HL-60 (cell line): ENCODE results near the gene ERCC2.

Experiments used
- DNase-seq, 2 experiments: peaks; one replicate each; pipeline ENCODE4 v3.0.0-alpha.2; 2010 to 2020; ENCODE audit warnings: low read depth in 1 of 2, low spot score in 1 of 2
- H3K27ac ChIP-seq: fragments of 250-450 bp; sonication (Bioruptor Pico); replicated peaks from 2 replicates; pipeline ENCODE4 v1.5.1; 2020; ENCODE audit warnings: mild to moderate bottlenecking, moderate library complexity
- H3K27me3 ChIP-seq: fragments of 250-450 bp; sonication (Bioruptor Pico); 2 replicates; pipeline ENCODE4 v1.5.1; 2021; ENCODE audit warnings: mild to moderate bottlenecking, moderate library complexity; ENCODE audit not compliant: insufficient read depth, poor library complexity, severe bottlenecking
- H3K4me3 ChIP-seq: replicated peaks from 2 replicates; pipeline ENCODE4 v1.5.1; 2011; ENCODE audit warnings: mild to moderate bottlenecking, control low read depth, low read length; ENCODE audit not compliant: insufficient read depth
- GABPA ChIP-seq: IDR thresholded peaks from 2 replicates; pipeline ENCODE4 v1.6.1; 2012; ENCODE audit warnings: low read depth
- POLR2AphosphoS5 ChIP-seq: IDR thresholded peaks from 2 replicates; pipeline ENCODE4 v1.6.1; 2012; ENCODE audit warnings: low read depth
- SPI1 ChIP-seq: IDR thresholded peaks from 2 replicates; pipeline ENCODE4 v1.6.1; 2012; ENCODE audit warnings: low read depth, mild to moderate bottlenecking, borderline replicate concordance
- TF ChIP-seq, protein P1 (sequence below): IDR thresholded peaks from 2 replicates; pipeline ENCODE4 v1.6.1; 2012; ENCODE audit warnings: low read depth; ENCODE audit not compliant: insufficient replicate concordance
- TF ChIP-seq, protein P2 (sequence below): IDR thresholded peaks from one replicate; pipeline ENCODE4 v1.5.1; 2011; ENCODE audit warnings: low read length, control low read depth, inconsistent platforms; ENCODE audit not compliant: insufficient read depth

Gene ERCC2

DNA sequence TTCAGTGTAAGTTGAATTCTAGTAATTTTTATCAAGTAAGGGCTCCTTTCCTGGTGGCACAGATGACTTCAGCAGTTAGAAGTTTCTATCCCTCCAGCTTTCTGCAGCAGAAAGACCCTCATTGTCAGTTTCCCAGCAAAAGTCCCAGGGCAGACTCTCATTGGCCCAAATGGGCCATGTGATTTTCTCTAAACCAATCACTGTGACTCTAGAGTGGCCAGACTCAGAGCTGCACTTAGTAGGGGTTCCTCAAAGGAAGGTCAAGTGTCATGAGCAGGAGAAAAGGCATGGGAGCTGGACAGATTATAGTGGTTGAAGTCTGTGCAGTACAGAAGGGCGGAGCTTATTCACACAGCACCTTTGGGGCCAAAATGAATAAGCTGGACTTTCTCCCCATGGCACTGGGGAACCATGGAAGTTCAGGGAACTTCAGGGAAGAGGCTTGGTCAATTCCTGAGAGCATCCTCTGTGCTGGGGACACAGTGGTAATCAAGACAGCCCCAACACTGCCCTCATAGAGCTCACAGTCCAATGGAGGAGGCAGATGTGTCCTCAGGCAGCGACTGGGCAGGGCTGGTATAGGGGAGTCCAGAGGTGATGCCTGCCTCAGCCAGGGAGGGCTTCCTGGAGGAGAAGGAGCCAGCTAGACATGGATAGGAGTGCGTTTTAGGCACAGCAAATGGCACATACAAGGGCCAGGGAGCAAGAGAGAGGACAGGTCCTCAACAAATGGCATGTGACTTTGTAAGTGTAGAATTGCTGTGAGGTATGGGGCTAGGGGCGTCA lies 66.0 kb downstream of the ERCC2 start:
- H3K4me3 ChIP-seq, result no peak overlapping the region
- DNase-seq, result no peak
- H3K27me3 ChIP-seq, result no peaks in the 10 kb centered on the region
- TF ChIP-seq GABPA (no peak), POLR2AphosphoS5 (no peak), SPI1 (no peak)
- TF ChIP-seq, protein P1, sequence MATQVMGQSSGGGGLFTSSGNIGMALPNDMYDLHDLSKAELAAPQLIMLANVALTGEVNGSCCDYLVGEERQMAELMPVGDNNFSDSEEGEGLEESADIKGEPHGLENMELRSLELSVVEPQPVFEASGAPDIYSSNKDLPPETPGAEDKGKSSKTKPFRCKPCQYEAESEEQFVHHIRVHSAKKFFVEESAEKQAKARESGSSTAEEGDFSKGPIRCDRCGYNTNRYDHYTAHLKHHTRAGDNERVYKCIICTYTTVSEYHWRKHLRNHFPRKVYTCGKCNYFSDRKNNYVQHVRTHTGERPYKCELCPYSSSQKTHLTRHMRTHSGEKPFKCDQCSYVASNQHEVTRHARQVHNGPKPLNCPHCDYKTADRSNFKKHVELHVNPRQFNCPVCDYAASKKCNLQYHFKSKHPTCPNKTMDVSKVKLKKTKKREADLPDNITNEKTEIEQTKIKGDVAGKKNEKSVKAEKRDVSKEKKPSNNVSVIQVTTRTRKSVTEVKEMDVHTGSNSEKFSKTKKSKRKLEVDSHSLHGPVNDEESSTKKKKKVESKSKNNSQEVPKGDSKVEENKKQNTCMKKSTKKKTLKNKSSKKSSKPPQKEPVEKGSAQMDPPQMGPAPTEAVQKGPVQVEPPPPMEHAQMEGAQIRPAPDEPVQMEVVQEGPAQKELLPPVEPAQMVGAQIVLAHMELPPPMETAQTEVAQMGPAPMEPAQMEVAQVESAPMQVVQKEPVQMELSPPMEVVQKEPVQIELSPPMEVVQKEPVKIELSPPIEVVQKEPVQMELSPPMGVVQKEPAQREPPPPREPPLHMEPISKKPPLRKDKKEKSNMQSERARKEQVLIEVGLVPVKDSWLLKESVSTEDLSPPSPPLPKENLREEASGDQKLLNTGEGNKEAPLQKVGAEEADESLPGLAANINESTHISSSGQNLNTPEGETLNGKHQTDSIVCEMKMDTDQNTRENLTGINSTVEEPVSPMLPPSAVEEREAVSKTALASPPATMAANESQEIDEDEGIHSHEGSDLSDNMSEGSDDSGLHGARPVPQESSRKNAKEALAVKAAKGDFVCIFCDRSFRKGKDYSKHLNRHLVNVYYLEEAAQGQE, result no peak
- TF ChIP-seq, protein P2, sequence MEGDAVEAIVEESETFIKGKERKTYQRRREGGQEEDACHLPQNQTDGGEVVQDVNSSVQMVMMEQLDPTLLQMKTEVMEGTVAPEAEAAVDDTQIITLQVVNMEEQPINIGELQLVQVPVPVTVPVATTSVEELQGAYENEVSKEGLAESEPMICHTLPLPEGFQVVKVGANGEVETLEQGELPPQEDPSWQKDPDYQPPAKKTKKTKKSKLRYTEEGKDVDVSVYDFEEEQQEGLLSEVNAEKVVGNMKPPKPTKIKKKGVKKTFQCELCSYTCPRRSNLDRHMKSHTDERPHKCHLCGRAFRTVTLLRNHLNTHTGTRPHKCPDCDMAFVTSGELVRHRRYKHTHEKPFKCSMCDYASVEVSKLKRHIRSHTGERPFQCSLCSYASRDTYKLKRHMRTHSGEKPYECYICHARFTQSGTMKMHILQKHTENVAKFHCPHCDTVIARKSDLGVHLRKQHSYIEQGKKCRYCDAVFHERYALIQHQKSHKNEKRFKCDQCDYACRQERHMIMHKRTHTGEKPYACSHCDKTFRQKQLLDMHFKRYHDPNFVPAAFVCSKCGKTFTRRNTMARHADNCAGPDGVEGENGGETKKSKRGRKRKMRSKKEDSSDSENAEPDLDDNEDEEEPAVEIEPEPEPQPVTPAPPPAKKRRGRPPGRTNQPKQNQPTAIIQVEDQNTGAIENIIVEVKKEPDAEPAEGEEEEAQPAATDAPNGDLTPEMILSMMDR, result no peak
- H3K27ac ChIP-seq, result no peak overlapping the region

GRCh38 chr19:45303269-45304060 lies 66.9 kb downstream of the ERCC2 start:
- no peak overlapping the region for H3K27ac ChIP-seq
- no peak overlapping the region for H3K4me3 ChIP-seq
- H3K27me3 ChIP-seq, result no peaks in the 10 kb centered on the region
- no peak for DNase-seq
- TF ChIP-seq, protein P1, result no peak
- TF ChIP-seq POLR2AphosphoS5 (no peak), SPI1 (no peak), GABPA (no peak)
- TF ChIP-seq, protein P2, result no peak

- Histone ChIP-seq H3K27ac (no peak overlapping the region), H3K4me3 (no peak overlapping the region), H3K27me3 (no peaks in the 10 kb centered on the region)
- no peak for DNase-seq
- TF ChIP-seq, protein P2, result no peak
- TF ChIP-seq SPI1 (no peak), GABPA (no peak), POLR2AphosphoS5 (no peak)
- TF ChIP-seq, protein P1, result no peak
Observed at GRCh38 chr19:45302416-45302815, 68.0 kb downstream of the ERCC2 start.
